ENCODE results near the gene LAMC1.

GRCh38 chr1:183002797-183003196 lies 20.4 kb upstream of the LAMC1 start:
- TF ChIP-seq TAF1 (IDR thresholded peaks at IDR 0.05; ENCODE audit: borderline replicate concordance, low read depth, low read length) (no peak), MAX (IDR thresholded peaks at IDR 0.05; ENCODE audit: low read depth, low read length) (no peak), CTCF (IDR thresholded peaks at IDR 0.05 in 2 of 3, conservative IDR thresholded peaks at IDR 0.05 in 1 of 3; ENCODE audit: control insufficient read depth in 2 of 3, extremely low read depth in 1 of 3, insufficient read depth in 1 of 3, low read depth in 3 of 3, low read length in 3 of 3) (no peak)
